GM18498 (cell line): Measurements from ENCODE around the gene RPGR.

Experiments
- ATAC-seq: cut with Tn5 transposase; IDR thresholded peaks from one replicate; pipeline ENCODE4 v1.9.1; 2021; ENCODE audit warnings: mild to moderate bottlenecking, moderate library complexity; ENCODE audit not compliant: unreplicated experiment

Gene RPGR

DNA sequence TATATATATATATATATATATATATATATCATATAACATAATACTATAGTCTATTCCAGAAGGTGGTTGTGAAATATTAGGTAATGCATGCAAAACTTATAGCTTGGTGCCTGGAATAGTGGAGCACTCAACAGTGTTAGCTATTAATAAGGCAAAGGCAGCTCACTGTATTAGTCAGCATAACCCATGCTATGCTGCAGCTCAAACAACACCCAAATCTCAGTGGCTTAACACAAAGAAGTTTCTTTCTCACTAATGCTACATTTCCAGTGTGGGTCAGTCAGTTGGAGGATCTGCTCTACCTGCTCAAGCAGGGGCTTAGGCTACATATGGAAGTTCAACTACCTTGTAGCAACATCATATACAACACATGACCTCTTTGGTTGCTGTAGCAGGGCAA lies 5.2 kb upstream of the RPGR start:
- no peak for ATAC-seq

DNA sequence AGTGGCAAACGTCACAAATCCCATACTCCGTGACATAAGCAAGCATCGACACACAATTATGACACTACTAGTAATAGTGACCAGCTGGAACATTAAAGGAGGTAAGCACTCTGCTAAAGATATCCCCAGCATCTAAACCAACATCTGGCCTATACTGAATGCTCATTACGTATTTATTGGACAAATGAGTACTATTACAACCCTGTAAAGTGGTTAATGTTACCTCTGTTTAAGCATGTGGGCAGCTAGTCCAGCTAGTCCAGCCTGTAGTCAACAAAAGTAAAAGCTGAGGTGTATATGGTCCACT lies 419 bp upstream of the RPGR start:
- no peak for ATAC-seq

DNA sequence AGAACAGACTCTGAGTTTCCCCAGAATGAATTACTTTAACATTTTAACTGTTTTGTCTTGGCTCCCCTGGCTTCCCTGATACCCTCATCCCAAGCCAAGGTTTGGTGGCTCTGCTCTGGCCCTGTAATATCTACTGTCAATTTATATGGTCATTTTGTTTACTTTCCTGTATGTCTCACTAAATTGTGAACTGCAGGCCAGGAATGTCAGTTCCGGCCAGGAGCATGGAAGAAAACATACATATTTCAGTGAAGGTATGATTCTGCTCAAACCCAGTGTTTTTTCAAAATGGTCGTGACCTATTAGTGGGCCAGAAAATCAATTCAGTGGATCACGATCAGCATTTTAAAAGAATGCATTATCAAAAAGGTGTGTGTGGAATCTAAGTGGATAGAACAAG lies 1.2 kb downstream of the RPGR start:
- no peak for ATAC-seq

DNA sequence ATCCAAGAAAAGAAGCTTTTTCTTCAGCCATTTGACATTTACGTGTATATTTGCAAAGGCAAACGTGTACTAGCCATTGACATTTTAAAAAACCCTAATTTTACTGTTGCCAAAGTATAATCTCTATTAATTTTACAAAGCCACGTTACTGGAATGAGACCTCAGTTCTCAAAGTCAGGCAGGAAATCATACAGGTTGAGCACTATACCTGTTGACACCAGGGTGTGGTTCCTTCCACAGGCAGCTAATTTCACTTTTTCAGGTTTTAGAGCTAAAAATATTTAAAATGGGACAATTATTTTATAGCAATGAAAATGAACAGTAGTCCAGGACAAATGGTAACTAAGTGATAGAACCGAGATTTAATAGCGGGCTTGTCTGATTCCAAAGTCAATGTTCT lies 6.5 kb downstream of the RPGR start:
- ATAC-seq, result no peak

DNA sequence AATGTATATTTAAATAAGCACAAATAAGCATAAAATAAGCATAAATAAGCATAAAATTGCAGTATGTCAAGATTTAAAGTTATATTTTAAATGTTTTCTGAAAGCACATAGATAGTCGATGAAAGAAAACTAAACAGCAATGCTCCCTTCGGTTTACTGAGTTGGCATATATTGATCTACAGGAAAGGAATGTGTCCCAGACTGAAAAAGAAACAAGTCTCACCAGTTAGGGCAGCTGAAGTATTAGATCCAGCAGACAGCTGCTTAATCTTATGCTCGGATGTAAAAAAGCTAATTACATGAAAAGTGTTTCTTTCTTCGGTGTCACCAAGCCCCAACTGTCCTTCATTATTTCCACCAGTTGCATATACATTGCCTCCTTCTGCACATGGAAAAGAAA lies 8.7 kb downstream of the RPGR start:
- no peak for ATAC-seq

DNA sequence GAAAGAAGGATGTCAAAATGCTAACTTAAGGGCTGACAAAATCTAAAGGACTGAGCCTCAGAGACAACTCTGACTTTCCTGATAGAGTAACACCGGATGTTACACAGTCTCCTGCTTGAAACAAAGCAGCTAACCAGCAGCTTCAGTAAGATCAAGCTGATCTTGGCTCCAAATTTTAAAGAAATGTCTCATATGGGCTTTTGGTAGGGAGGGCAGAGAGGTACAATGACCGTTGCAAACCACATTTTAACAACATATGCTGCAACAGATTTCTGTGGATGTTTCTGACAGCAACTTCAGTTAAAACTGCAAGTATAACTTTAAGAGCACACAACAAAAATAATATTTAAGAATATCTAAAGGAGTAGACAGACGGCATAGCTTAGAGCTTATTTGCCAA lies 9.1 kb downstream of the RPGR start:
- ATAC-seq, result no peak

DNA sequence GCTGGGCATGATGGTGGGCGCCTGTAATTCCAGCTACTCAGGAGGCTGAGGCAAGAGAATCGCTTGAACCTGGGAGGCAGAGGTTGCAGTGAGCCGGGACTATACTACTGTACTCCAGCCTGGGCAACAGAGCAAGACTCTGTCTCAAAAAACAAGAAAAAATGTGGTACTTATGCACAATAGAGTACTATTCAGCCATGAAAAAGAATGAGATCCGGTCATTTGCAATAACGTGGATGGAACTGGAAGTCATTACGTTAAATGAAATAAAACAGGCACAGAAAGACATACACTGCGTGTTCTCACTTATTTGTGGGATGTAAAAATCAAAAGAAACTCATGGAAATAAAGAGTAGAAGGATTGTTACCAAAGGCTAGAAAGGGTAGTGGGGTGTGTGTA lies 12.1 kb downstream of the RPGR start:
- no peak for ATAC-seq

DNA sequence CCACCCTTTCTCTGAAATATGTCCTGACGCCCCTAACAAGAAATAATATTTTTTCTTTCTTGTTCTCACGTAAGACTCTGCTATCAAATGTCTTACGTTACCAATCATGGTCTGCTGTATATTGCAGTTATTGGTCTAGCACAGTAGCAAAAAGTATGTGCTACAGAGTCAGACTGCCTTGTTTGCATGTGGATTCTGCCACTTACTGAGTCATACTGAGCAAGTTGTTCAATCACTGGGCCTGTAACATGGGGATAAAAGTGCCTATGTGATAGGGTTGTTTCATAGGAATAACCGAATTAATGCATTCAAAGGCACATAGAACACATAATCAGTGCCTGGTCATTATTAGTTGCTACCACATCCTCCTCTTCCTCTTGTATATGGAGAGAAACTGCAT lies 14.1 kb downstream of the RPGR start:
- ATAC-seq, result no peak

DNA sequence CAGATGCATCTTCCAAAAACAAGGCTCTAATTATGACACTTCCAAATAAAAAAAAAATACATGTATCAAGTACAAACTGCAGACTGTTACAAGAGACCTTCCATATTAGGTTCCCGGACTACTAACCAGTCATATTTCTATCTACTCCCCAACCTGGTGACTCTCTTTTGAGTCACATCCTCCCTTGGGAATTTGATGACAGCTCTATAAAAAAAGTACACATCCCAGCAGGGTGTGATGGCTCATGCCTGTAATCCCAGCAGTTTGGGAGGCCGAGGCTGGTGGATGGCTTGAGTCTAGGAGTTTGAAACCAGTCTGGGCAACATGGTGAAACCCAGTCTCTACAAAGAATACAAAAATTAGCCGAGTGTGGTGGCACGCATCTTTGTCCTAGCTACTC lies 14.9 kb downstream of the RPGR start:
- ATAC-seq, result no peak

DNA sequence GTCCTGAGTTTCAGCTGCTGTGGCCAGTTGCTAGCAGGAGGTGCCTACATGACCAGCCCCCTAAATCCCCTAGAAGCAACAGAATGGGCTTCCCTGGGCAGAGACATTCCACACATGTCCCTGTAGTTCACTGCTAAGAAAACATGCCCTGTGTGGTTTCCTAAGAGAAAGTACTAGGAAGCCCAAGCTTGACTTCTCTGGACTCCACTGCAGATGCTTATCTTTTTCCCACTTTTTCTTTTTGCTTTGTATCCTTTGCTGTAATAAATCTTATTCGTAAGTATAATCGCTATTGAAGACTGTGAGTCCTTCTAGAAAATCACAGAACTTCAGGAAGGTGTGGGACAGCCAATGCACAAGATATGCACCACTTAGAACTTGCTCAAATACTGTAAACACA lies 15.6 kb downstream of the RPGR start:
- no peak for ATAC-seq

DNA sequence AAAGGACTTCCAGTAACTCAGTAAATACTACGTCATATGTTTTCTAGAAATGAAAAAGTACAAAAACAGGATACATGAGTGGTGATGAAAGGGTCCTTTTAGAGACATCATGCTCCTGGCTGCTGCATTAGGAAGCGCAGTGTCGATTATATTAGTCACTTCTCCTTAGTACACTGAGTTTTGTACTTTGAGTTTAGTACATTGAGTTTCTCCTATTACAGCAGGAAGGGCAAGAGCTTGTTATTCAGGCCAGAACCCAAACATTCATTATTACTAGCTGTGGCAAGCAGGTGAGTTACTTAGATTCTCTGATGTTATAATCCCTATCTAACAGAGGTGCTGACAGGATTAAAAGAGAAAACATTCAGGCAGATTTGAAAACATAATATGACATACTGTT lies 21.3 kb downstream of the RPGR start:
- ATAC-seq, result no peak

DNA sequence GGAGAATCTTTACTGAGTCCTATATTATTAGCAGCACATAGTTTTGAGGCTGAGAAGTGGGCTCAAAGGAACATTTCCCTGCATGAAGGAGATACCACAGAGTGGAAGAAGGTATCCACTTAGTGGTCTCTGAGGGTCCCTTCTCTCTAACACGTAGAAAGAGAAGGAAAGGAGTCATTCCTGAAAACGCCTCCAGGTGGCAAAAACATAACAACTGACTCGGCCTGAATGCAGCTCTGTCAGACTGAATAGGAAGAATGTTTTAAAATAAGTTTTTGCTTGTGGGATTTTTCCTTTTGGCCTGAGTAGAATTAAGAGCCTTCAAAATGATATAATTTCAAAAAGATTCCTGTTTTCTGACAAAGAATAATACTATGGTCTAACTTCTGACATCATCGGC lies 23.3 kb downstream of the RPGR start:
- ATAC-seq, result no peak

DNA sequence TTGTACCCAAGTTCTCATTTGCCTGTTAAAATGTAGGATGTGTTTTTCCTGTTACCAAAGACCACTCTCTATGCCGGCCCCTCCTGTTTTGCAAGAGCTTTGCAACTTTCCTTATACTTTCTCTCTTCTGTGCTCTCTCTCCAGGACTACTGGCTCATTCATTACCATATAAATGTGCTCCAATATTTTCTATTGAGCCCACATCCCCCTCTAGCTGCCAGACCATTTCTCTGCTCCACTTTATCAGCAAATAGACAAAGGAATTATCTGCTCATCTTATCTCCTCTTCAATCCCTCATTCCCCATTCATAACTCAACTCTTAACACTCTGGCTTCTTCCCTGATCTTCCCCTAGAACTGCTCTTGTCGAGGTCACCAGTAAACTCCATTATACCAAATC lies 33.6 kb downstream of the RPGR start:
- no peak for ATAC-seq

DNA sequence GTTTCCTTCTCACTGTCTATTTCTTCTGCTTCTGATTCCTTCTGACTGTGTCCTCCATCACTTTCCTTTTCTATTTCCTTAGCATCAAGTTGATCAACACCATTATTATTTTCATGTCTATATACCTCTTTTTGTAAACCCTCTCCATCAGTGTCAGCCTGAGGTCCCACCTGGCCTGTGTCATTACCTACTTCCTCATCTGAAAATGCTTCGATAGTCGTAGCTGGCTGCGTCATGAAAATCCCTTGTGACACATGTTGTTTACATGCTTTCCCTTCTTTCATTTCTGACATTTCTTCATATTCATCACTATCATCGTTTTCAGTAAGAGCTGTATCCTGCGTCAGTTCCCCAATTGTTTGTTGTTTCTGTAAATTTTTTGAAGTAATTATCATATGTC lies 39.6 kb downstream of the RPGR start:
- no peak for ATAC-seq

DNA sequence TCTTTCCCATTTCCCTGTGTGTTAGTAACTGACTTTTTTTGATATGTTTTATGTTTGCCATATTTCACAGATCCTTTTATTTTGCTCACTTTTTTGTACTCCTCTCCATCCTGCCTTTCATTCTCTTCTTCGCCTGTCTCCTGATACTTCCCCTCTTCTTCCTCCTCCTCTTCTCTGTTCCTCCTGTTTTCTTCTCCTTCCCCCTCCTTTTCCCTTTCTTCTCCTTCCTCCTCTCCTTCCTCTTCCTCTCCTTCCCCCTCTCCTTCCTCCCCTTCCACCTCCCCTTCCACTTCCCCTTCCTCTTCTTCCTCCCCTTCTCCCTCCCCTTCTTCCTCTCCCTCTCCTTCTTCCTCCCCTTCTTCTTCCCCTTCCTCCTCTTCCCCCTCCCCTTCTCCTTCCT lies 41.7 kb downstream of the RPGR start:
- ATAC-seq, result no peak

DNA sequence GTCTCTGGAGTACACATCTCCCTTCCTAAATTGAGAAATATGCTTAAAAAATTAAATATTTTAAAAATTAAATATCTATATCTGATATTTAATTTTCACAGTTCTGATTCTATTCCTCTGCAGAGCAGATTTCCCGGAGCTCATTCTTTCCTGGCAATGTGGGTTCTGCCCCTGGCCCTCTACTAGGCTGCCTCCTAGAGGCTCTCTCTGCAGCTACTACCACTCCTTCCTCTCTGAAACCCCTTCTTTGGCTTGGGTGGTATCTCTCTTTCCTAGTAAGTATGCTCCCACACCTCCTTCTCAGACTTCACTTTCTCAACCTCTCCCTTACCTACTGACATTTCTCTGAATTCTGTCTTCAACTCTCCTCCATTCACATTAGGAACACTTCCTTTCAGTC lies 45.3 kb downstream of the RPGR start:
- no peak for ATAC-seq

DNA sequence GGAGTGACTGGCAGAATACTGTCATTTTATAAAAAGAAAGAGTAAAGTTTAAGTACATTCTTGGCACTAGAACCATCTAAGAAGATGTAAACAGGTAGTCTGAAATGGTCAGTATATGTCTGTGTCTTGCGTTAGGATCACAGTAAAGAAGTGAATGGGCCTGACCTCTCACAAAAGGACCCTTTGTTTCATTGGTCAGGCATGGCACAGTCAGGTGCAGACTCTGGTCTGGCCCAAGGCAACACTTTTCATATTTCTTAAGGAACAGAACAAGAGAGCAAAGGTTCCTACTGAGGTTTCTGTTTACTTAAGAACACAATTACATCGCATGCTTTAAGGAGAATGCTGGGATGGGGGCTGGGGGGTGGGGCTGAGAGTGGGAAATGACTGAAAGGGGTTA lies 48.1 kb downstream of the RPGR start:
- no peak for ATAC-seq

DNA sequence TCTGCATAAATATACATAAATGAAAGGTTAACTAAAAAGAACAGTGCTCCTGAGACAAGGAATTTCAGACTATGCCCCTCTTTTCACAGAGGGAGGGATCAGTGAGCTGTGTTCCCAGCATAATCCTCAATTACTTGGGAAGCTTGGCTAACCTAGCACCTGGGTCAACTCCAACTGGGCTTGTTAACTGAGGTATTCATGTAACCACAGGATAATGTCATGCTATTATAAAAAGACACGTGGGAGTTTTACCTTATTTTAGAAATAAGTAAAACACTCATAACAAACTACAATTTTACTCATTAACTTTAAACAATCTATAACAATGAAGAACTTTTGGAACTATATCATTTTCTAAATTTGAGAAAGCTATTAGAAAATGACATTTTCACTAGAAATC lies 48.6 kb downstream of the RPGR start:
- ATAC-seq, result no peak

DNA sequence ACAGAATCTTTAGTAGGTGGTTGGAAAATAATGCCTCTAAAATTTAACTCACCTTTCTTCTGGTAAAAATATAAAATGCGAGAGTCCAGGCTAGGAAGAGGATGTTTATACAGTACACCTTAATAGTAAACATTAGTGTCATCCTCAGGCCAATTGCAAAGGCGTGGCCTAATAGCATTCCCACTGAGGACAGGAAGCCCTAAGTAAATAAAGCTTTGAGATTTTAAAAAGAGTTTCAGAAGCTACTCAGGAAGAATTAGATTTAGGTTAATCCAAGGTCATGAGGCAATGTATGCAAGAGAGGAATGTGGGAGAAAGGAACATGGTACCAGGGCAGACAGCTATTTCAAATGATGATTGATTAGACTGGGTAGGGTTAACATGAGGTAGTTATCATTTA lies 49.5 kb downstream of the RPGR start:
- ATAC-seq, result no peak

DNA sequence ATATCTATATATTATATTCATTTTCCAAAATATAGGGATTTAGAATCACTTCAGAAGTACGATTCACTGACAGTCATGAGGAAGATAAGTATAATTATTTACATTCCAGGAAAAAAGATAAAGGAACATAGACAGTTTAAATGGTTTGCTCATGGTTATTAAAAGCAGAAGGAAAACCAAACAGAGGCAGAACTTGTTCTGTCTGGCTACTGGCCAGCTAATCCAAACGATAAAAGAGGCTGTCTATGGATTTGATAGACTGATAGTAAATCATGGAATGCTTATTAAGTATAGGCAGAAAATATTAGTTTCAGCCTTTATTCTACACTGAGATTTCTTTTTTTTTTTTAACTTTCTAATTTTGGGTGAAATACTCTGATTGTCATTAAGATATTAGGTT lies 50.2 kb downstream of the RPGR start:
- no peak for ATAC-seq

DNA sequence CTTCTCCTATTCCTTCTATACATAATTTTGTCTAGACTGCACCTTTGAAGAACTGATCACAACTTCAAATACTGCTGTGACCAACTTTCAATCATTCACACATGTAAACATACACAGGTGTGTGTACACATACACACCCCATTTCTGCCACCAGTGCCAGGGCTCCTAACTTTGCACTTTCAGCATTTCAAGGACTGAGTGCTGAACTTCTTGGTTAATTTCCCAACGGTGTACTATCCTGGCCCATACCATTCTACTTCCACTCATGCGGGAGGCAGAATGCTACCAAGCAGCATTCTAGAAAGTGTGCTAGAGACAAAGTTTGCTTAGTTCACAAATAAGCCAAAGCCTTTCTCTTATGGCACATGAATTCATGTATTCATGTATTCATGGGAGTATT lies 51.2 kb downstream of the RPGR start:
- no peak for ATAC-seq

DNA sequence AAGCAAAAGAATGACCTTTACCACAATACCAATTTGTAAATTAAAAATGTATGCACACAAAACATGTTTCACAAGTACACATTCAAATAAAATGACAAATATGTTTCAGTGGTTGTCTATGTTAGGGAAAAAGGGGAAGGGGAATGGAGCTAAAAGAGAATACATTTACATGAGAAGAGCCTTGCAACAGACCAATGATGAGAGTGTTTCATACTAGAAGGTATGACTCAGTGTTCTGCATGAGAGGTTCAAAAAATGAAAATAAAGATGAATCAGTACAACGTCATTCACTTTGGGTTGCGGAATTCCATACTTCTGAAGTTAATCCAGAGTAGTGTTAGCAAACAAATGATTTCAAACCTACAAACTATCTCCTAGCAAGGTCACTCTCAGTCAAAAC lies 51.7 kb downstream of the RPGR start:
- ATAC-seq, result no peak

DNA sequence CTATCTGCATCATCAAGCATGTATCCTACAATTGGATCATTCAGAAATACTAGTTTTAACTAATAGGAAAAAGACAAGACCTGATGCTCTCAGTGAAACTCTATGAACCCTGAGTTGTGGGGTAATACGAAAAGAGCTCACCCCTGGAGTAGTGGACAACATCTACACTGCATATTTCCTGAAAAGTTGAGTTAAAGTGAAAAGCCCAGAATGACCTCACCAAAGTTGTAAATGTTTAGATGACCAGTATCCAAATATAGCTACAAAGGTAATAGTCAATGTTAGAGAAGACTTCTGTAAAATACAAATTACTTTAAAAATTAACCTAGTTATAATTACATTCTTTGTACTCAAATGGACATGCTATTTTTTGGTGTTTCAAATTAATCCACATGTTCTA lies 53.9 kb downstream of the RPGR start:
- ATAC-seq, result peak; percentile 51

DNA sequence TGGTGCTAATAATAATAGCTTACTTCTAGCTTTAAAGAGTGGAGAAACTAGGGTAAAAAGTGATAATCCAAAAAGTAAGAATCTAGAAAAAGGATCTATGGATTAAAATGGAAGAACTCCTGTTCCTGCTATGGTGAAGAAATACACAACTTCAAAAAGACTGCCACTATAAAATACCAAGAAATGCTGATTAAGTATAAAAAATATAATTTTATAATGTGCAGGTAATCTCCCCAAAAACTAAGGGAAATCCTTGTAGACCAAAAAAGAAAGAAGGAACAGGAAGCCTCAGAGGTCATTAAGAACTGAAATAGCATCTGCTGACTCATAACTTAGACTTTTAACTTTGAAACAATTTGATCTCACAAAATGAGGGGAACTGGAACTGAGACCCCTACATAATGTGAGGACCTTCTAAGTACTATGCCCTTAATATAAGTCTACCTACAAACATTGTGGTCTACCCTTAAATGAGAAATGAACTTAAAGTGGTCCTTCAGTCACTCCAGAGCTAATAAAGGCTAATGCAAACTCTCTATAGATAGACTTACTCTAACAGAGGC lies 56.1 kb downstream of the RPGR start:
- ATAC-seq, result peak; percentile 65
